IMR-90 (cell line): ENCODE data around the gene RAB8B. TPM values are rescaled to one million over a fixed set of nuclear protein-coding genes. Genes with fewer than 3 reads are reported as not detected.
A peak's percentile ranks its signal among the peaks of the same experiment; 100 is the strongest.

Experiments used
- ATAC-seq: fragments of 200-7000 bp; cut with Tn5 transposase; 2 replicates; pipeline ENCODE4 v1.9.1; 2020; ENCODE audit warnings: low read depth, mild to moderate bottlenecking, moderate library complexity
- BruUV-seq: library from RNA; stranded (reverse); fragments of 400-500 nt; replicated peaks from 2 replicates; lab custom pipeline; 2021; lab: Mats Ljungman, UMichigan
- CTCF ChIA-PET: fragments of 300-600 bp; formaldehyde crosslinking; extraction: SDS; loops from one replicate; lab custom pipeline; 2021; ENCODE audit warnings: antibody characterized with exemption; lab: Yijun Ruan, JAX
- POLR2A ChIA-PET: fragments of 300-600 bp; sonication (Branson Sonifier 250); formaldehyde crosslinking; loops from one replicate; lab custom pipeline; 2022; ENCODE audit warnings: antibody characterized with exemption; ENCODE audit not compliant: unreplicated experiment; lab: Charles Lee
- DNase-seq: peaks from one replicate; pipeline ENCODE4 v3.0.0; 2013
- H2AFZ ChIP-seq: replicated peaks from 2 replicates; pipeline ENCODE3; 2013; ENCODE audit warnings: low read length, mild to moderate bottlenecking; ENCODE audit not compliant: poor library complexity
- H2AK5ac ChIP-seq: 2 replicates; pipeline ENCODE4 v1.6.1; 2013; ENCODE audit warnings: low read depth, low read length, inconsistent platforms
- H2AK9ac ChIP-seq: replicated peaks from 2 replicates; pipeline ENCODE3; 2013; ENCODE audit warnings: mild to moderate bottlenecking, low read depth, low read length, moderate library complexity; ENCODE audit not compliant: poor library complexity
- H2BK120ac ChIP-seq: 2 replicates; pipeline ENCODE4 v1.6.1; 2013; ENCODE audit warnings: low read depth, low read length, inconsistent platforms
- H2BK15ac ChIP-seq: 3 replicates; pipeline ENCODE4 v1.6.1; 2013; ENCODE audit warnings: low read depth, low read length, inconsistent platforms
- H2BK20ac ChIP-seq: 2 replicates; pipeline ENCODE4 v1.6.1; 2013; ENCODE audit warnings: low read depth, mild to moderate bottlenecking, inconsistent platforms, low read length, moderate library complexity
- H2BK5ac ChIP-seq: 2 replicates; pipeline ENCODE4 v1.6.1; 2013; ENCODE audit warnings: mild to moderate bottlenecking, low read depth, low read length, inconsistent platforms; ENCODE audit not compliant: poor library complexity, severe bottlenecking
- H3K14ac ChIP-seq: replicated peaks from 2 replicates; pipeline ENCODE4 v1.6.1; 2013; ENCODE audit warnings: low read depth, low read length, inconsistent platforms
- H3K18ac ChIP-seq: 2 replicates; pipeline ENCODE4 v1.6.1; 2013; ENCODE audit warnings: low read depth, low read length, control low read depth
- H3K23ac ChIP-seq: 2 replicates; pipeline ENCODE4 v1.6.1; 2013; ENCODE audit warnings: low read depth, low read length, inconsistent platforms
- H3K27ac ChIP-seq: 2 replicates; pipeline ENCODE4 v1.5.1; 2013; ENCODE audit warnings: mild to moderate bottlenecking, control low read depth, low read length; ENCODE audit not compliant: insufficient read depth
- H3K27me3 ChIP-seq: 2 replicates; pipeline ENCODE4 v1.6.1; 2013; ENCODE audit warnings: low read length; ENCODE audit not compliant: control insufficient read depth, insufficient read depth
- H3K36me3 ChIP-seq: 2 replicates; pipeline ENCODE4 v1.6.1; 2013; ENCODE audit warnings: low read length, mixed read lengths; ENCODE audit not compliant: control insufficient read depth, insufficient read depth
- H3K4ac ChIP-seq: 2 replicates; pipeline ENCODE4 v1.6.1; 2013; ENCODE audit warnings: low read depth, low read length, inconsistent platforms
- H3K4me1 ChIP-seq: 2 replicates; pipeline ENCODE4 v1.6.1; 2013; ENCODE audit warnings: low read length, mixed read lengths; ENCODE audit not compliant: control insufficient read depth, insufficient read depth
- H3K4me2 ChIP-seq: 2 replicates; pipeline ENCODE4 v1.6.1; 2013; ENCODE audit warnings: low read depth, mild to moderate bottlenecking, control low read depth, low read length, moderate library complexity
- H3K4me3 ChIP-seq: 2 replicates; pipeline ENCODE4 v1.5.1; 2013; ENCODE audit warnings: low read depth, mild to moderate bottlenecking, control low read depth, low read length, moderate library complexity; ENCODE audit not compliant: insufficient read depth
- H3K56ac ChIP-seq: 2 replicates; pipeline ENCODE4 v1.6.1; 2013; ENCODE audit warnings: low read length, inconsistent platforms; ENCODE audit not compliant: insufficient read depth; ENCODE audit errors: extremely low read depth
- H3K79me1 ChIP-seq, 2 experiments: 2 replicates each; pipeline ENCODE4 v1.6.1; 2013; ENCODE audit warnings: low read length in 2 of 2, inconsistent platforms in 1 of 2, low read depth in 1 of 2
- H3K9ac ChIP-seq: 2 replicates; pipeline ENCODE4 v1.6.1; 2013; ENCODE audit warnings: low read depth, low read length, control low read depth
- H3K9me1 ChIP-seq: 2 replicates; pipeline ENCODE4 v1.6.1; 2013; ENCODE audit warnings: low read length, inconsistent platforms; ENCODE audit not compliant: insufficient read depth
- H3K9me3 ChIP-seq: 2 replicates; pipeline ENCODE4 v1.6.1; 2013; ENCODE audit warnings: low read length; ENCODE audit not compliant: control insufficient read depth, insufficient read depth
- H4K20me1 ChIP-seq: 2 replicates; pipeline ENCODE4 v1.6.1; 2013; ENCODE audit warnings: low read length, inconsistent platforms; ENCODE audit not compliant: insufficient read depth
- H4K5ac ChIP-seq: 2 replicates; pipeline ENCODE4 v1.6.1; 2013; ENCODE audit warnings: mild to moderate bottlenecking, low read depth, low read length, control low read depth
- H4K8ac ChIP-seq, 2 experiments: 2 replicates each; pipeline ENCODE4 v1.6.1; 2013; ENCODE audit warnings: low read depth in 2 of 2, low read length in 2 of 2, control low read depth in 1 of 2, inconsistent platforms in 1 of 2
- H4K91ac ChIP-seq: 2 replicates; pipeline ENCODE4 v1.6.1; 2013; ENCODE audit warnings: low read depth, low read length, inconsistent platforms; ENCODE audit not compliant: insufficient read depth
- CHD1 ChIP-seq: IDR thresholded peaks from 2 replicates; pipeline ENCODE4 v1.6.1; 2012; ENCODE audit warnings: low read depth, low read length, improper control_type of control experiment
- FOS ChIP-seq: fragments of 150-350 bp; IDR thresholded peaks from 2 replicates; pipeline ENCODE4 v1.6.1; 2016; ENCODE audit warnings: low read depth, low read length
- WGBS, 2 experiments: methylation state at CpG; one replicate each; pipeline versions ENCODE4 v1.1.5 to v1.1.7; 2013; ENCODE audit warnings: missing lambda C conversion rate in 2 of 2; ENCODE audit not compliant: insufficient read length in 1 of 2; ENCODE audit errors: extremely low coverage in 2 of 2; 5-methylcytosine and 5-hydroxymethylcytosine counted together
- dilution Hi-C: fragments of 300-500 bp; cut with HindIII; formaldehyde crosslinking; loops from one replicate; pipeline ENCODE4 v1.14.3; 2018; ENCODE audit warnings: low sequenced_read_pairs; ENCODE audit not compliant: unreplicated experiment
- in situ Hi-C: fragments of 300-500 bp; cut with MboI; formaldehyde crosslinking; loops from 3 replicates; pipeline ENCODE4 v1.14.3; 2019; ENCODE audit warnings: low sequenced_read_pairs, inconsistent platforms, mixed read lengths
- intact Hi-C: fragments of 100-400 bp; cut with micrococcal nuclease; formaldehyde crosslinking; loops from 2 replicates; pipeline ENCODE4 v1.10.0; 2022
- polyA plus RNA-seq, 3 experiments: library from polyadenylated mRNA; depleted of rRNA; stranded (reverse); fragments of >200 nt; gene quantifications; 2 replicates each; pipeline ENCODE4 v1.2.3, GENCODE V29; 2012; ENCODE audit warnings: low replicate concordance in 1 of 3
- total RNA-seq: library from RNA; depleted of rRNA; stranded (reverse); fragments of >200 nt; gene quantifications from 2 replicates; pipeline ENCODE4 v1.2.3, GENCODE V29; 2012

The RAB8B gene
- total and polyA plus RNA-seq, 2 of the 4 experiments (the other 2 are of a cell fraction), result 19.4 to 29.4 TPM

GRCh38 chr15:63221346-63221745 lies 31.9 kb downstream of the RAB8B start:
- H3K9me3 ChIP-seq, result no peaks in the 10 kb centered on the region
- no peak overlapping the region for H2BK20ac ChIP-seq
- H4K5ac ChIP-seq, result no peak overlapping the region
- intact Hi-C loops (no loop called here), in situ Hi-C loops (no loop called here), dilution Hi-C loops (no loop called here)
- no peaks in the 10 kb centered on the region for H4K20me1 ChIP-seq
- peaks cover 34 to 49% of the 10 kb centered on the region in 2 experiments for H3K79me1 ChIP-seq
- WGBS, 2 experiments, result no CpG with 5 or more reads among the region's 3 CpGs
- H3K4me3 ChIP-seq, result no peak overlapping the region
- BruUV-seq, result no TSS peak
- H3K9me1 ChIP-seq, result peaks cover 4% of the 10 kb centered on the region
- no peak overlapping the region for H3K9ac ChIP-seq
- H3K27me3 ChIP-seq, result no peaks in the 10 kb centered on the region
- peaks cover 2% of the 10 kb centered on the region for H3K4me1 ChIP-seq
- no peak overlapping the region for H4K8ac ChIP-seq
- ATAC-seq (peak; percentile 56), DNase-seq (peak; percentile 37)
- H3K27ac ChIP-seq, result no peak overlapping the region
- TF ChIP-seq CHD1 (no peak), FOS (no peak)
- peak overlapping the region; percentile 30; the same call in 1 of the 2 replicates for H3K4ac ChIP-seq
- H3K36me3 ChIP-seq, result no peaks in the 10 kb centered on the region
- 0 out of 2 replicates have a peak overlapping the region, but pooled peaks have one; percentile 46 for H3K14ac ChIP-seq
- no peak overlapping the region for H4K91ac ChIP-seq
- H3K56ac ChIP-seq, result no peak overlapping the region
- peak overlapping the region; percentile 19; the same call in 1 of the 2 replicates for H3K23ac ChIP-seq
- H2BK120ac ChIP-seq, result no peak overlapping the region
- H2BK5ac ChIP-seq, result no peak overlapping the region
- ChIA-PET POLR2A (interaction anchor here (0.6 kb wide), 1 partner anchor 72 kb away, joined by 7 read pairs; no protein-coding TSS in a partner anchor), CTCF (no interaction called here)
- no peak overlapping the region for H3K4me2 ChIP-seq
- H2BK15ac ChIP-seq, result 0 out of 3 replicates have a peak overlapping the region, but pooled peaks have one; percentile 21
- peak overlapping the region; percentile 66; the same call in 1 of the 2 replicates for H2AK5ac ChIP-seq
- H2AK9ac ChIP-seq, result peak overlapping the region; percentile 39
- no peak overlapping the region for H3K18ac ChIP-seq
- H2AFZ ChIP-seq, result no peak overlapping the region
